ENCODE results near the gene BLOC1S2. TPM values are rescaled to one million over a fixed set of nuclear protein-coding genes. Genes with fewer than 3 reads are reported as not detected.

BLOC1S2 gene
- total RNA-seq, 6 donors from 2014 or later: 25.1 to 51.2 (median 38.5) TPM

GRCh38 chr10:100319707-100320402 lies 33.4 kb upstream of the BLOC1S2 start:
- H3K9me3 ChIP-seq: no peaks in the 10 kb centered on the region
- ATAC-seq (ENCODE audit: low FRiP score in 2 of 2): no peak
- DNase-seq: no peak
- no peaks in the 10 kb centered on the region for H3K36me3 ChIP-seq
- TF ChIP-seq POLR2AphosphoS5 (IDR thresholded peaks at IDR 0.05) (no peak), EP300 (IDR thresholded peaks at IDR 0.05) (no peak), POLR2A (IDR thresholded peaks at IDR 0.05) (no peak)
- TF ChIP-seq, protein P1, sequence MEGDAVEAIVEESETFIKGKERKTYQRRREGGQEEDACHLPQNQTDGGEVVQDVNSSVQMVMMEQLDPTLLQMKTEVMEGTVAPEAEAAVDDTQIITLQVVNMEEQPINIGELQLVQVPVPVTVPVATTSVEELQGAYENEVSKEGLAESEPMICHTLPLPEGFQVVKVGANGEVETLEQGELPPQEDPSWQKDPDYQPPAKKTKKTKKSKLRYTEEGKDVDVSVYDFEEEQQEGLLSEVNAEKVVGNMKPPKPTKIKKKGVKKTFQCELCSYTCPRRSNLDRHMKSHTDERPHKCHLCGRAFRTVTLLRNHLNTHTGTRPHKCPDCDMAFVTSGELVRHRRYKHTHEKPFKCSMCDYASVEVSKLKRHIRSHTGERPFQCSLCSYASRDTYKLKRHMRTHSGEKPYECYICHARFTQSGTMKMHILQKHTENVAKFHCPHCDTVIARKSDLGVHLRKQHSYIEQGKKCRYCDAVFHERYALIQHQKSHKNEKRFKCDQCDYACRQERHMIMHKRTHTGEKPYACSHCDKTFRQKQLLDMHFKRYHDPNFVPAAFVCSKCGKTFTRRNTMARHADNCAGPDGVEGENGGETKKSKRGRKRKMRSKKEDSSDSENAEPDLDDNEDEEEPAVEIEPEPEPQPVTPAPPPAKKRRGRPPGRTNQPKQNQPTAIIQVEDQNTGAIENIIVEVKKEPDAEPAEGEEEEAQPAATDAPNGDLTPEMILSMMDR (IDR thresholded peaks at IDR 0.05): no peak
- H3K27me3 ChIP-seq: no peaks in the 10 kb centered on the region
- no peaks in the 10 kb centered on the region for H3K4me1 ChIP-seq
- H3K27ac ChIP-seq: no peak overlapping the region
- WGBS, 2 donors: 50 to 66% methylated on average over 1 of the region's 1 CpG
- no peak overlapping the region for H3K4me3 ChIP-seq

- Histone ChIP-seq H3K27ac (no peak overlapping the region), H3K4me3 (no peak overlapping the region), H3K9me3 (no peaks in the 10 kb centered on the region), H3K27me3 (no peaks in the 10 kb centered on the region), H3K36me3 (no peaks in the 10 kb centered on the region), H3K4me1 (no peaks in the 10 kb centered on the region)
- no peak for TF ChIP-seq POLR2AphosphoS5 (IDR thresholded peaks at IDR 0.05)
- TF ChIP-seq, protein P1 (IDR thresholded peaks at IDR 0.05): no peak
- no peak for TF ChIP-seq POLR2A (IDR thresholded peaks at IDR 0.05)
- no peak for TF ChIP-seq EP300 (IDR thresholded peaks at IDR 0.05)
- DNase-seq (no peak), ATAC-seq (ENCODE audit: low FRiP score in 2 of 2) (no peak)
- 79 to 88% methylated on average over 4 of the region's 4 CpGs for WGBS, 2 donors
Observed at GRCh38 chr10:100318207-100318606, 31.7 kb upstream of the BLOC1S2 start.

DNA sequence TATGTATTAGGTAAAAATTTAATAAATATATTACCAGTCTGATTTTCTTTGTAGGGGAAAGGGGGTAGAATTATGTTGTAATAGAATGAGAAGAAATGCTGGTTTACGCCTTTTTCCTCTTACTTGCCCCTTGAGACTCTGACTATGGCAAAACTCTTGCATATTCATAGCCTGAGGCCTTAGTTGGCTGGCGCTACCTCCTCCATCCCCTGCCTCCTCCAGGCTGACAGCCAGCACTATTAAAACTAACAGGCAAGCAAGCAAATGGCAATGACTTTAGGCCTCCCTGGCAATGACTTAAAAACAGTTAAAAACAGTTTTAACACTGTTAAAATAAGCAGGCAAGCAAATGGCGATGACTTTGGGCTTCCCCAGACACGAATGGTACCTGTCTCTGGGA lies 29.1 kb upstream of the BLOC1S2 start:
- H3K4me1 ChIP-seq: no peaks in the 10 kb centered on the region
- H3K4me3 ChIP-seq: no peak overlapping the region
- H3K9me3 ChIP-seq: no peaks in the 10 kb centered on the region
- WGBS, 2 donors: 76 to 86% methylated on average over 4 of the region's 4 CpGs
- DNase-seq (no peak), ATAC-seq (ENCODE audit: low FRiP score in 2 of 2) (no peak)
- H3K27me3 ChIP-seq: no peaks in the 10 kb centered on the region
- no peaks in the 10 kb centered on the region for H3K36me3 ChIP-seq
- no peak for TF ChIP-seq POLR2AphosphoS5 (IDR thresholded peaks at IDR 0.05)
- H3K27ac ChIP-seq: no peak overlapping the region

DNA sequence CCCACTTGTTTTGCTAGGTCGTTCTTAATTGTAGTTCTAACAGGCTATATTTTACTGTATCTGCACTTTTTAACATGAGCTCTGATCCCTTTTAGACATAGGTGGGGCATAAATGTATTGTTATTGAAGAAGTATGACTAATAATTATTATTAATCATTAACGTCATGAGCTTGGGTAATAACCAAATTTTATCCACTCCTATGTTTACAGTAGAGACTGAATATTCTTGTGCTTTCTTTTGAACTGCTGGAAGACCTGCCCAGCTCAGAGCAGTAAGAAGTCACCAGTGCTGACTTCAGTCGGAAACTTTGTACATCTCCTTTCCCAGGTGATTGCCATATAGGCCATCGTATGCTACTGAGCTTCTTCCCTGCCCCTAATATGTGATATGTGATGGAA lies 24.8 kb upstream of the BLOC1S2 start:
- ATAC-seq (ENCODE audit: low FRiP score in 2 of 2) (no peak), DNase-seq (no peak)
- no peak overlapping the region for H3K27ac ChIP-seq
- no peaks in the 10 kb centered on the region for H3K27me3 ChIP-seq
- H3K4me1 ChIP-seq: no peaks in the 10 kb centered on the region
- TF ChIP-seq POLR2A (IDR thresholded peaks at IDR 0.05) (no peak), EP300 (IDR thresholded peaks at IDR 0.05) (no peak), POLR2AphosphoS5 (IDR thresholded peaks at IDR 0.05) (no peak)
- TF ChIP-seq, protein P1 (IDR thresholded peaks at IDR 0.05): no peak
- H3K9me3 ChIP-seq: no peaks in the 10 kb centered on the region
- H3K36me3 ChIP-seq: no peaks in the 10 kb centered on the region
- WGBS, 2 donors: 64 to 73% methylated on average over 4 of the region's 4 CpGs
- H3K4me3 ChIP-seq: no peak overlapping the region

- WGBS, 2 donors: 84 to 86% methylated on average over 3 of the region's 3 CpGs
- Histone ChIP-seq H3K9me3 (no peaks in the 10 kb centered on the region), H3K4me1 (no peaks in the 10 kb centered on the region), H3K4me3 (no peak overlapping the region), H3K27me3 (no peaks in the 10 kb centered on the region), H3K36me3 (no peaks in the 10 kb centered on the region), H3K27ac (no peak overlapping the region)
- TF ChIP-seq EP300 (IDR thresholded peaks at IDR 0.05) (no peak), POLR2A (IDR thresholded peaks at IDR 0.05) (no peak), POLR2AphosphoS5 (IDR thresholded peaks at IDR 0.05) (peak in 1 of 2 donors; percentile 10)
- TF ChIP-seq, protein P1 (IDR thresholded peaks at IDR 0.05): no peak
- ATAC-seq (ENCODE audit: low FRiP score in 2 of 2) (no peak), DNase-seq (no peak)
Observed at GRCh38 chr10:100307684-100308083, 21.2 kb upstream of the BLOC1S2 start.

All from upper lobe of left lung (tissue), 6 donors.